ENCODE data around the gene CTR9. TPM values are rescaled to one million over a fixed set of nuclear protein-coding genes. Genes with fewer than 3 reads are reported as not detected.

The CTR9 gene
- total and polyA plus RNA-seq, 8 donors: 33.8 to 64.6 (median 58.4) TPM

- intact Hi-C loops (cut with DNase I): no loop called here
- no peaks in the 10 kb centered on the region for H3K27me3 ChIP-seq
- no peaks in the 10 kb centered on the region for H3K36me3 ChIP-seq
- TF ChIP-seq CTCF (IDR thresholded peaks at IDR 0.05): no peak
- no peak for ATAC-seq
- H3K4me1 ChIP-seq: no peaks in the 10 kb centered on the region
- no peak overlapping the region for H3K4me3 ChIP-seq
- no peak for DNase-seq
- no peak overlapping the region for H3K27ac ChIP-seq
- no peaks in the 10 kb centered on the region for H3K9me3 ChIP-seq
Observed at GRCh38 chr11:10763766-10764165, 12.7 kb downstream of the CTR9 start.

- no peak for DNase-seq
- ATAC-seq: no peak
- H3K9me3 ChIP-seq: no peaks in the 10 kb centered on the region
- H3K4me1 ChIP-seq: no peaks in the 10 kb centered on the region
- TF ChIP-seq CTCF (IDR thresholded peaks at IDR 0.05): no peak
- H3K27me3 ChIP-seq: no peaks in the 10 kb centered on the region
- intact Hi-C loops (cut with DNase I): no loop called here
- no peak overlapping the region for H3K27ac ChIP-seq
- no peak overlapping the region for H3K4me3 ChIP-seq
- no peaks in the 10 kb centered on the region for H3K36me3 ChIP-seq
Observed at GRCh38 chr11:10764412-10764811, 13.4 kb downstream of the CTR9 start.

- ATAC-seq (peak; percentile 83), DNase-seq (peak in 1 of 4 donors; percentile 22)
- intact Hi-C loops (cut with DNase I): no loop called here
- Histone ChIP-seq H3K27ac (no peak overlapping the region), H3K36me3 (no peaks in the 10 kb centered on the region), H3K4me3 (no peak overlapping the region), H3K27me3 (no peaks in the 10 kb centered on the region), H3K9me3 (no peaks in the 10 kb centered on the region), H3K4me1 (no peaks in the 10 kb centered on the region)
- peak; percentile 42 to 62 for TF ChIP-seq CTCF (IDR thresholded peaks at IDR 0.05)
Observed at GRCh38 chr11:10770626-10771254, 19.7 kb downstream of the CTR9 start.

GRCh38 chr11:10771457-10771856, 20.4 kb downstream of the CTR9 start:
- no peaks in the 10 kb centered on the region for H3K4me1 ChIP-seq
- ATAC-seq (peak; percentile 75), DNase-seq (no peak)
- no peak overlapping the region for H3K27ac ChIP-seq
- no peak overlapping the region for H3K4me3 ChIP-seq
- intact Hi-C loops (cut with DNase I): no loop called here
- no peak for TF ChIP-seq CTCF (IDR thresholded peaks at IDR 0.05)
- H3K27me3 ChIP-seq: no peaks in the 10 kb centered on the region
- H3K9me3 ChIP-seq: no peaks in the 10 kb centered on the region
- H3K36me3 ChIP-seq: no peaks in the 10 kb centered on the region

GRCh38 chr11:10774811-10775210, 23.8 kb downstream of the CTR9 start:
- peaks cover 0 to 10% of the 10 kb centered on the region in 2 donors for H3K4me1 ChIP-seq
- ATAC-seq: no peak
- H3K27me3 ChIP-seq: no peaks in the 10 kb centered on the region
- no peaks in the 10 kb centered on the region for H3K9me3 ChIP-seq
- H3K36me3 ChIP-seq: peaks cover 0 to under 1% of the 10 kb centered on the region in 2 donors
- H3K4me3 ChIP-seq: no peak overlapping the region
- TF ChIP-seq CTCF (IDR thresholded peaks at IDR 0.05): no peak
- intact Hi-C loops (cut with DNase I): no loop called here
- no peak for DNase-seq
- H3K27ac ChIP-seq: no peak overlapping the region
